HG03520 (cell line): ENCODE data around the gene CRISPLD2.
"Not testable (repeated sequence)": the region's sequence is repeated elsewhere in the genome, so short reads cannot be mapped to it uniquely, and the experiment has no call there.

ENCODE experiments used
- ATAC-seq: cut with Tn5 transposase; IDR thresholded peaks from one replicate; pipeline ENCODE4 v1.9.1; 2021; ENCODE audit warnings: mild to moderate bottlenecking, moderate library complexity; ENCODE audit not compliant: unreplicated experiment

The CRISPLD2 gene

DNA sequence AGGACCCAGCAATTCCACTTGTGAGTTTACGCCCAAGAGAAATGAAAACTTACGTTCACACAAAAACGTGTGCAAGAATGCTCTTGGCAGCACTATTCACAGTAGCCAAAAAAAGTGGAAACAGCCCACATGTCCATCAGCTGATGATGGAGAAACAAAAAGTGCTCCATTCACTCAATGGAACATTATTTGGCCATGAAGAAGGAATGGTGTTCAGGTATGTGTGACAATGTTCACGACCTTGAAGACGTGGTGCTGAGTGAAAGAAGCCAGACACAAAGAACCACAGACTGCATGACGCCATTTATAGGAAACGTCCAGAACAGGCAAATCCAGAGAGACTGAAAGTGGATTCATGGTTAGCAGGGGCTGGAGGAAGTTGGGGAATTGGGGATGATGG, 106.7 kb downstream of the CRISPLD2 start:
- ATAC-seq = no peak

DNA sequence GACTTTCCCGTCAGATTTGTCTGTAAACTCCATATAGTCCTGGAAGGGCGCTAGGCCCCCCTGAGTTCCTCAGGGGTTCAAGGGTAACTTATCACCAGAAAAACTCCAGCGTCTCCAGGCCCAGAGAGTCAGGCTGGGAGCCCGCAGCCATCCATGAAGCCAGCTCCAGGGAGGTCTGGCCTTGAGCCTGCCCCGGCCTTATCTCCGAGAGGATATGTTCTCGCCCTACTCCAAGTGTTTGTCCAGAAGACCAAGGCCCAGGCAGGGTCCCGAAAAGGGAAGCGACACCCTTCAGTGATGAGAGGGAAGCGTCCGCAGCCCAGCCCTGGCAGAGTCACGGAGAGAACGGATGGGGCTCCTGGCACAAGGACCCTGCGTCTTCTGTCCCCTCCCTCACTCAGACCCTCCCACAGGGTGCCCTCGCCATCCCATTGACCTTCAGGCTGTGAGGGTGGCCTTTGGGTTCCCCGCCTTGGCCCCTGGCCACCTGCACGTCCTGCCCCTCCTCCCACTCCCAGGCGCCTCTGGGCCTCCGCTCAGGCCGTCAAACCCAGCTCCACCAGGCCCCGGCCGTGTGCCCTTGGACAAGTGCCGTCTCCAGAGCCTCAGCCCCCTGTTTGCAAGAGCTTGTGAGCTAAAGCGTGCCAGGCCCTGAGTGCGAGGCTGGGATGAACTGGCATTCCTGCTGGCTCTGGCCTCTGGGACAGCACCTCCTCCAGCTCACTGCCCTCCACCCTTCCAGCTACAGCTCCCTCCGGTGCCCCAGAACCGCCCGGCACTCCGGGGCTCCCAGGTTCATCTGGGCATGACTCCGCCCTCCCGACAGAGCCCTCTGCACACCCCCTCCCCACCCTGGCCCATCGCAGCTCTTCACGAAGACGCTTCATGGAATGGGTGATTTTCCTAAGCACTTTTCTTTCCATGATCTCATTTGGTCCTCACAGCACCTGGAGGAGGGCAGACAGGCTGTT, 108.1 kb downstream of the CRISPLD2 start:
- ATAC-seq = no peak

DNA sequence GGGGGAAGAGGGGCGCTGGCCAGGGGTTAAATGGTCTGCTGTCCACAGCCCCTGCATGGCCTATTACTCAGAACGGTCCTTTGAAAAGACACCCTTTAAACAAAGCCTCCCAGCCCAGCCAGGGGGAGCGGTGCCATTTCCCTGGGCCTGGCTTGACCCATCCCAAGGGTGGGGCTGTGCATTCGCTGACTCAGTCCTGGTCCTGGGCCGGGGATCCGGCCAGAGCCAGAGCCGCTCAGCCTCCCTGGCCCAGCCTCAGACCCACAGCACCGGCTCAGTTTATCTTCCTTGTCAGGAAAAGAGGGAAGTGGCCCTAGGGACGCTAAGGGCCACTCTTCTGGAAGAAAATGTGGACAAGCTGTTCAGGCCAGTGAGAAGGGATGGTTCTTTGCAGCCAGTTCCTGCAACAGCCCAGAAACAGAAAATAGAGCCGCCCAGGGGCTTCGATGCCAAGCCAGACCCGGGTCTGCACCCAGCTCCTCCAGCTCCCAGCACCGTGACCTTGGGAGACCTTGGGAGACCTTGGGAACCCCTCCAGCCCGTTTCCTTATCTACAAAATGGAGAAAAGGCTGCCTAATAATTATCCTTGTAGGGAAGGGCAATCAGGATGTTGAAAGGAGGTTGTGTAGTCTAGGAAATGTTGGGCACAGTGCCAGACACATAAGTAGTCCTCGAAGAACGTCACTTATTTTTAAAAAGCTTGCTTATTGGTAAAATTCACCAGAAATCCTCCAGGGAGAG, 109.1 kb downstream of the CRISPLD2 start:
- ATAC-seq = no peak

DNA sequence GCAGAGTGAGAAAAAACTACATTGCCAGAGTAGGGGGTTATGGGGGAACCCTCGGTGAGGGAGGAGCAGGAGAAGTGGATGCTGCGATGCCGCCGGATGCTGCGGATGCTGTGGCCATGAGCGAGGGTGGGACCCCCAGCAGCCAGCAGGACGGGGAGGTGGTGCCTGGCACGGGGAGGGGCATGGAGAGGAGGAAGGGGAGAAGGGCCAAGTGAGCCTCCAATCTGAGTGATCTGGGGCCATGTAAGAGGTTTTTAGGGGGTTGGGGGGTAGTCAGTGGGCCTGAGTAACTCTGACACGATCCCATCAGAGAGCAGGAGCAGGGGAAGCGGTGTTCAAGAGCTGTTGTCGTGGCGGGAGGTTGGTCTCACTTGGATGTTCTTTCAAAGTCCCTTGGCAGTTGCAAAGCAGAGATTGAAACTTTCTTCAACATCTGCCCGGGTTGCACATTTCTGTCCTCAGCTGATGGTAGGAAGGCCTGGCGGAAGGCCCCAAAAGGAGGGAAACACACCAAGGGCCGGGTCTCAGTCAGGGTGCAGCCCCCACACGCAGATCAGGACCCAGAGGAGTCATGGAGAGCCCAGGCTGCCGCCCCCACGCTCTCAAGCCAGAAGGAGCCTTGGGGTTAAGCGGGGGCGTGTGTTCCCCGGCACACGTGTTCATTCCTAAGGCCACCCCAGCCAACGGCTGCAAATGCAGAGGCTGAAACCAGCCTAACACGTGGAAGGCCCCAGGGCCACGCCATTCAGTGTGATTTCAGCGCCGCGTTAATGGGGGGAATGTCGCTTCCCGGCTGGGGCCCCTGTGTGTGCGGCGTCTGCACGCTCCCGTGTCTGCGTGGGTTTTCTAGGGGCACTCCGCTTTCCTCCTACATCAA, 109.9 kb downstream of the CRISPLD2 start:
- ATAC-seq = no peak

DNA sequence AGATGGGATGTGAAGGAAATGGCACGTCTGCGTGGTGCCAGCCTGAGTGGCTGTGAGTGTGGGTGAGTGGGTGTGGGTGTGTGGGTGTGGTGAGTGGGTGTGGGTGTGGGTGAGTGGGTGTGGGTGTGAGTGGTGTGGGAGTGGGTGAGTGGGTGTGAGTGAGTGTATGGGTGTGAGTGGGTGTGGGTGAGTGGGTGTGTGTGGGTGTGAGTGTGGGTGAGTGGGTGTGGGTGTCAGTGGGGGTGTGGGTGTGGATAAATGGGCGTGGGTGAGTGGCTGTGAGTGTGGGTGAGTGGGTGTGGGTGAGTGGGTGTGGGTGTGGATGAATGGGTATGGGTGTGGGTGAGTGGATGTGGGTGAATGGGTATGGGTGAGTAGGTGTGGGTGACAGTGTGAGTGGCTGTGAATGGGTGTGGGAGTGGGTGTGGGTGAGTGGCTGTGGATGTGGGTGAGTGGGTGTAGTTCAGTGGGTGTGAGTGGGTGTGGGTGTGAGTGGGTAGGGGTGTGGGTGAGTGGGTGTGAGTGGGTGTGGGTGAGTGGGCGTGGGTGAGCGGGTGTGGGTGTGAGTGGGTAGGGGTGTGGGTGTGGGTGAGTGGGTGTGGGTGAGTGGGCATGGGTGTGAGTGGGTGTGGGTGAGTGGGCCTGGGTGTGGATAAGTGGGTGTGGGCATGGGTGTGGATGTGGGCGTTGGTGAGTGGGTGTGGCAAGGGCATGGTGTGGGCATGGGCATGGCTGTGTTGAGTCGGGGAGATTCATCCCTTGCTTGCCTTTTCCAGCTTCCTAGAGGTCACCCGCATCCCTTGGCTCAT, 110.7 kb downstream of the CRISPLD2 start:
- ATAC-seq = no peak

DNA sequence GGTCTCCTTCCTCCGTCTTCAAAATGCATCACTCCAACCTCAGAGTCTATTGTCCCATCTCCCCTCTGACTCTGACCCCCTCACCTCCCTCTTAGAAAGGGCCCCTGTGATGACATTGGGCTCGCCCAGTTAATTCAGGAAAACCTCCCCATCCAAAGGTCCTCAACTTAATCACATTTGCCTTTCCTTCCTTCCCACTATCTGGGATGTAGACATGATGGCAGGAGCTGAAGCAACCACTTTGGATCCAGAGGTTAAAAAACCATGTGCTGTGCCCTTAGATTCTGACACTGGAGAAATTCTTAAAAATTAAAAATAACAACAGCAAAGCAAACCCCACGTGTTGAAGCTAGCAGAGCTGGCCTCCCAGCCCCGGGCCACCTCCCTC, 111.3 kb downstream of the CRISPLD2 start:
- no peak for ATAC-seq

DNA sequence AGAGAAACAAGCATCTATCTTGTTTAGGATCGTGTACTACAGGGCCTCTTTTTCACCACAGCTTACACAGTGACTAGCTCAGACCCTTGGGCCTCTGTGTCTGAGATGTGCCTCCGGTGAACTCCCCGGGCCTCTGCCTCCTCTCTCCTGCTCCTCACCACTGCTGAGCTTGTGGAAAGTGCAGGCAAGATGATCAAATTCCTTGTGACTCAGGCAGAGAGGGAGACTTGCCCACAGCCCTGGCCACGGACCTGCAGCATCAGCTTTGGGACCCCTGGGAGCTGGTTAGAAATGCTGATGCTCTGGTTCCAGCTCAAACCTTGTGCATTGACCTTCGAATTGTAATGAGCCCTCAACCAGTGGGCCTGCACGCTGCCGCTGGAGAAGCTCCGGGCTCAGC, 111.7 kb downstream of the CRISPLD2 start:
- no peak for ATAC-seq

DNA sequence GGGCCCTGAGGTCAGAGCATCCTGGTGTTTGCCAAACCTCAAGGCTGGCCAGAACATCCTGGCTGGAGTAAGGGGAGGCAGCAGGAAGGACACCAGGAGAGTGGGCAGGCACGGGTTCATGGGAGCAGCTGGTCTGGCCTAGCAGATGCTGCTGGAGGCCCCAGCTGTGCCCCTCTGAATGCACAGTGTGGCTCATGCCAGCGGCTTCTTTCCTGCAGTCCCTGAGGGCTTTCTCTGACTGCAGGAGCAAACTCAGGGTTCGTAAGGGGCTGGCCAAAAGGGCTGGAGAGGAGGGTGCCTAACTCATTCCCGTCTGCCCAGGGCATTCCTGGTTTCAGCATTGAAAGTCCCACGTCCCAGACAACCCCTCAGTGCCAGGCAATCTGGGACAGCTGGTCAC, 112.9 kb downstream of the CRISPLD2 start:
- no peak for ATAC-seq

DNA sequence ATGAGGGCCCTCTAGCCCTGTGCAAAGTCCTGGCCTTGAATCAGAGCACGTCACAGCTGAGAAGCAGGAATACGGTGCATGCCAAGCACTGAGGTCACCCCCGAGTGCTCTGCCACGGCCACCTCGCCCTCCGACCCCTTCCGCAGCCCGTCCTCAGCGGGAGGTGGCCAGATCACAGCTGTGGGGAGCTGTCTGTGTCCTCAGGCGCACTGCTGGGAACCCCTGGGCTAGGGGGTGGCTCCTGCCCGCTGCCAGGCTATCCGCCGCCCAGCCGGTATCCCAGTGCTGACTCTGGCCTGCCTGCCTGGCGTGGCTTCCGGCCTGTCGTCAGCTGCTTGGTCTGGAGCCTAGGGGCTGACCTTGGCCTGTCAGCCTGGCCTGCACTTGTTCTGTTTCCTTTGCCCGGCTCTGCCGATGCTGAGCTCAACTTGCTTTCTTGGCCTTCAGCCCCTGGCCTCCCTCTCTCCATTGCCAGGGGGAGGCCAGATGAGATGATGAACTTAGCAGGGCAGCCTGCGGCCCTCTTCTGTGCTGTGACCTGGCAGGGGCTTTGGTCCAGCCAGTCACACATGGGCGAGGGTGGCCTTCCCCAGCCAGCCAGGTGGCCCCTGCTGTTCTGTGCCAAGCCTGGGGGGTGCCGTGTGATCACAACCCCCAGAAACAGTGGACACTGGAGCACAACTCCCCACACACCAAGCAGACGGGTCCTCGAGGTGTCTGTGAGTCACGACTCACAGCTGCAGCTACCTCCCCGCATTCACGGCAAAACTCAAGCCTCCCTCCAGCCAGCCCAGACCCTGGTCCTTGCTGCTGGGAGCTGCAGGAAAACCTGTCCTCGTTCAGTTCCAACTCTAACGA, 114.2 kb downstream of the CRISPLD2 start:
- no peak for ATAC-seq

DNA sequence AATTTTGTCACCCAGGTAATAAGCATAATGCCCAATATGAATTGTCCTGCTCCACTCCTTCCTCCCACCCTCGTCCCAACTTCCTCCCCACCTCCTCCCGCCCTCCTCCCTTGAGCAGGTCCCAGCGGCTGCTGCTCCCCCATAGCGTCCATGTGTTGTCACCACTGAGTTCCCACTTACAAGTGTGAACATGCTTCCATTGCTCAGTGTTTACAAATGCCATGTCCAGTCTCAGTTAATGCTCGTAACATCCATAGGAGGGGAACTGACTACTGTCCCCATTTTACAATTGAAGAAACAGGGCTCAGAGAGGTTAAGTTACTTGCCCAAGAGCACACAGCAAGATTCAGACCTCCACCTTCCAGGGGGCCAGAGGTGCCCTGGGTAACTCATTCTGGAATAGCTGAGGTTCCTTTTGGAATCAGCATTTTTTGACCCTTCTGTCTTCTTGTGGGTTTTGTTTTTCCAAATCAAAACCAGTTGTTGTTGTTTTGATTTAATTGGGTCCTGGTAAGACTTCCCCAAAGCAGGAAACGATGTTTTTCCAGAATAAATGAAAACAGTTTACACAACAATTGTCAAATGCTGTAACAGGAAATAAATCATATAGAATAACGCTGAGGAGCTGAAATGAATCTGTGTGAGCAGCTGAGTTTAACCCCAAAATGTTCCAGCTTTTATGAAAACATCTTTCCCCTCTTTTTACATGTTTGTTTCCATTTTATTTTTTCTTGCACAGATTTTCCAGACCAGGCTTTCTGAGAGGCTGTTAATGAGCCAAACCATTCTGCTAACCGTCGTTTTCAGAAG, 117.6 kb downstream of the CRISPLD2 start:
- ATAC-seq = no peak

DNA sequence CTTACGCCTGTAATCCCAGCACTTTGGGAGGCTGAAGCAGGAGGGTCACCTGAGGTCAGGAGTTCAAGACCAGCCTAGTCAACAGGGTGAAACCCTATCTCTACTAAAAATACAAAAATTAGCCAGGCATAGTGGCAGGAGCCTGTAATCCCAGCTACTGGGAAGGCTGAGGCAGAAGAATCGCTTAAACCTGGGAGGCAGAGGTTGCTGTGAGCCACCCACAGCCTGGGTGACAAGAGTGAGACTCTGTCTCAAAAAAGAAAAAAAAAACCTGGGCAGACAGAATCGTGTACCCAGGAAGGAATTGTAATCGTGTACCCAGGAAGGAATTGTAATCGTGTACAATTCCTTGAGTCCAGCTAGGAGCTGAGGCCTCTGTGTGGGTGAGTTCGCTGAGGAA, 118.8 kb downstream of the CRISPLD2 start:
- ATAC-seq = not testable (repeated sequence)

DNA sequence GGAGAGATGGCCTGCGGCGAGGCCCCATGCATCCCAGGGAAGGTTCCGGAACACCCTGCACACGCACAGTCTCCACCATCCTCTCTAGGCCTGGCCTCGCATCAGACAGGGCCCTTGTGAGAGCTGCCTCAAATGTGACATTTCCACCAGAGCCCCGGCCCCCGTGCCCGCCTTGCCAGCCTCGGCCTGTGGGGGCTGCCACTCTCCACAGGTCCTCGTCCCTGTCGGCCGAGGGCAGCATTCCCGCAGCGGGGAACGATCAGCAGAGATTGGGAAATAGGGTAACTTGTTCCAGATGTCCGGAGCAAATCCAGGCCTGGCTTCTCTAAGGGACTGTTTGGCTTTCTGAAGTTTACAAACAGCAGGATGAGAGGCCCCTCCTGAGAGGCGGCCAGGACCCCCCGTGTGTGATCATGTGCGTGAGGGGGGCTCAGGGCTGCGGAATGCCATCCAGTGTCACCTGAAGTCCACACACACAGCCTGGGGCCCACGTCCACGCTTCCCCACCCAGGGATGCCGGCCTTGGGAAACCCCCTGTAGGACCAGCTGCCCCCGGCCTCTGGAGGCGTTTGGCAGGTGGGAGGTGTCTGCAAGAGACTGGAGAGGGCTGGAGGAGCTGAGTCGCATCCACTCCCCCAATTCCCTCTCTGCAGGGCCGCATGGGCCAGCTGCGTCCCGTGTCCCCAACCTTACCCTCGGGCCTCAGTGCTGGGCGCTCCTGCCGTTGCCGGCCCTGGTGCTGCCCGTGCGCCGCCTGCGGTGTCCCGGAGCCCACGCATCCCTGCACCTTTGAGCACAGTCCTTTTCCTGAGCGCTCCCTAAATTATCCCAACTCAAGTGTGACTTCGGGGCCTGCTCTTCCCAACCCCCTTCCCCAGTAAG, 121.1 kb downstream of the CRISPLD2 start:
- no peak for ATAC-seq

DNA sequence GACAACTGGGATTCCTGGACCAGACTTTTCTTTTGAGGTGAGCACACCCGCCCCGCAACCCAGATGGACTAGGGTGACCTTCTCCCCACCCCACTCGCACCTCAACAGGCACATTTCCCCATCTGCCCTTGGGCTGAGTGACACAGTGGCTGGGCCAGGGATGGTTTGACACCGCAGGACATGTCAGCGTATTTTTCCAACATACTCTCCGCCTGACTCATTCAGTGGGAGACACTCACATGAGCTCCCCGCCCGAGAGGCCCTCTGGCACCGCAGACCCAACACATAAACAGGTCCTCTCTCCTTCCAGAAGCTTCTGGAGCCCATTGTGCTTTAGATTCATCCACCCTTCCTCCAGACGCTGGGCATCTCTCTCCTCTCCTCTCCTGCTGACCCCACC, 122.1 kb downstream of the CRISPLD2 start:
- ATAC-seq = no peak

DNA sequence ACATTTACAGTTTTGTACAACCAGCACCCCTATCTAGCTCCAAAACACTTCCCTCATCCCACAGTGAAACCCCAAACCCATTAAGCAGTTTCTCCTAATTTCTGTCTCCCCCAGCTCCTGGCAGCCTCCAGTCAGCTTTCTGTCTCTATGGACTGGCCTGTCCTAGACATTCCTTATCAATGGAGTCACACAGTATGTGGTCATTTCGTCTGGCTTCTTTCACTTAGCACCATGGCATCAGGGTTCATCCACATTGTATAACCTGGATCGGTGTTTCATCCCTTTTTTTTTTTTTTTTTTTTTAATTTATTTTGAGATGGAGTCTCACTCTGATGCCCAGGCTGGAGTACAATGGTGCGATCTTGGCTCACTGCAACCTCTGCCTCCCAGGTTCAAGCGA, 123.0 kb downstream of the CRISPLD2 start:
- no peak for ATAC-seq

DNA sequence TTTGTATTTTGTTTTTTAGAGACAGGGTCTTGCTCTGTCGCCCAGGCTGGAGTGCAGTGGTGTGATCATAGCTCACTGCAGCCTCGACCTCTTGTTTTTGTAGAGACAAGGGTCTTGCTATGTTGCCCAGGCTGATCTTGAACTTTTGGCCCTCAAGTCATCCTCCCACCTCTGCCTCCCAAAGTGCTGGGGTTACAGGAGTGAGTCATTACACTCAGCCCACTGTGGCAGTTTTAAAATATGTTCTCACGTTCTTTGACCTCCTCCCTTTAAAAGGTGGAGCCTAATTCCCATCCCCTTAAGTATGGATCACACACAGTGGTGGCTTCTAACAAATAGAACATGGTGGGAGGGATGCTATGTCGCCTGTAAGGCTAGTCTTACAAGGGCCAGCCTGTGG, 123.8 kb downstream of the CRISPLD2 start:
- no peak for ATAC-seq

DNA sequence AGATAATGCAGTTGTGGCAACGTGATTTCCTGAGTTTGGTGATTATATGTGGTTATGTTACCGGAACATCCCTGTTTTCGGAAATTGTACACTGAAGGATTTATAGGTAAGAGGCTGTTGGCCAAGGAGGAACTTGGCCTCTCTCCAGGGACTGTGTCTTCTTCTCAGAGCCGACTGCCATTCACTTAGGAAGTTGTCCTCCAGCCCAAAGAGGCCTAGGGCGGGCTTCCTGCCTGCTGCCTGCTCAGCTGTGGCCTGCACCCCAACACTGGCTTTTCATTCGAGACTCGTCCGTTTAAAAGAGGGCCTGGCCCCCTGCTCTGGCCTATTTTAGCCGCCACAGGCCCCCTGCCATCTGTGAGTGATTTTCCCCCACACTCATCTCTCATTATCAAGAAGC, 127.2 kb downstream of the CRISPLD2 start:
- no peak for ATAC-seq

DNA sequence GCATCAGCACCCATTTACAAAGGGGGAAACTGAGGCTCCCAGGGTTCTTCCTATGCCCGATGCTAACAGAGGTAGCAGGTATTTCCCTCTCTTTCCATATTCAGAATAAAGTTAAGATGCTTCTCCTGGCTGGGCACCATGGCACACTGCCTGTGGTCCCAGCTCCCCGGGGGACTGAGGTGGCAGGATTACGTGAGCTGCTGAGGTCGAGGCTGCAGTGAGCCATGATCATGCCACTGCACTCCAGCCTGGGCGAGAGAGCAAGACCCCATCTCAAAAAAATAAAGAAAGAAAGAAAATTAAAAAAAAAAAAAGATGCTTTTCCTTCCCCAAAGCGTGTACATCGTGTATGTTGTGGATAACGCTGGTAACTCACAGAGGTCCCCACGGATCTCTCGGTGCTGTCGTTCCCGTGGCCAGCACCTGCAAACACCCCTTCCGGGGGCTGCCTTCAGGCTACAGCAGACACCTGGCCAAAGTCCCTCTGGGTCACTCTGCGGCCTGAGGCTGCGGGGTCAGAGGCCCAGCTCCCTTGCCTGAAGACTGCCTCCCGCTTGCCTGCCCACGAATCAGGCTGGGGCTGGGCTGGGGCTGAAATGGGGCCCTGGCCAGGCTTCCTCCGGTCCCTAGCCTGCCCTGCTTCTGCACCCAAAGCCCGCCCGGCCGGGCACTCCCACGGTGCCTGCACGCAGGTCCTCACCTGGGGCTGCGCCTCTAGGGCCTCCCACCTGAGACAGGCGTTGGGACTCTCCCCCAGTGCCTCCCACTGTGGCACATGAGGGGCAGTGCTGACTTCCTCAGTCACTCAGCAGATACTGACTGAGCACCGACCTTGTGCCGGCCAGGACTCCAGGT, 128.4 kb downstream of the CRISPLD2 start:
- ATAC-seq = no peak
